GM19099 (cell line): Measurements from ENCODE around the gene SRSF12.
A peak's percentile ranks its signal among the peaks of the same experiment; 100 is the strongest.

Source experiments
- POLR2A ChIP-seq: IDR thresholded peaks from 3 replicates; pipeline ENCODE4 v1.6.1; 2011; ENCODE audit warnings: low read depth; ENCODE audit not compliant: insufficient read length; ENCODE audit errors: extremely low read depth

Gene SRSF12

GRCh38 chr6:89117211-89118108 lies at the start of gene SRSF12:
Gene SRSF12 (minus strand): TSS chr6:89118071. CDS start chr6:89117887, 184 bp downstream.
- TF ChIP-seq POLR2A: no peak

GRCh38 chr6:89162047-89162371 lies 44.1 kb upstream of the SRSF12 start:
- no peak for TF ChIP-seq POLR2A

- TF ChIP-seq POLR2A: no peak
Measured at GRCh38 chr6:89161326-89162046, 43.6 kb upstream of the SRSF12 start.

GRCh38 chr6:89160331-89161092 lies 42.6 kb upstream of the SRSF12 start:
- no peak for TF ChIP-seq POLR2A

GRCh38 chr6:89154131-89154530 lies 36.3 kb upstream of the SRSF12 start:
- TF ChIP-seq POLR2A: no peak

- TF ChIP-seq POLR2A: no peak
Measured at GRCh38 chr6:89148016-89148750, 30.3 kb upstream of the SRSF12 start.

GRCh38 chr6:89146718-89147700 lies 29.1 kb upstream of the SRSF12 start:
- TF ChIP-seq POLR2A: no peak

GRCh38 chr6:89145956-89146717 lies 28.3 kb upstream of the SRSF12 start, which contains the start of gene PM20D2:
Gene PM20D2 (plus strand): TSS chr6:89146055. CDS start chr6:89146145, 90 bp downstream.
- TF ChIP-seq POLR2A: peak; percentile 46

GRCh38 chr6:89145091-89145955 lies 27.5 kb upstream of the SRSF12 start:
- TF ChIP-seq POLR2A: no peak

- TF ChIP-seq POLR2A: no peak
Measured at GRCh38 chr6:89144354-89144906, 26.6 kb upstream of the SRSF12 start.

- no peak for TF ChIP-seq POLR2A
Measured at GRCh38 chr6:89140347-89141156, 22.7 kb upstream of the SRSF12 start.
